Stimulated activated CD8-positive, alpha-beta memory T cell treated with anti-CD3 and anti-CD28 coated beads, Interleukin-4, amount 100 ng/mL, for 48 hours (primary cell): ENCODE data around the gene GMIP.
"Not testable (repeated sequence)": the region's sequence is repeated elsewhere in the genome, so short reads cannot be mapped to it uniquely, and the experiment has no call there.

ENCODE experiments used
- DNase-seq: peaks from one replicate; pipeline ENCODE4 v3.0.0-alpha.2; 2020

GMIP gene, protein sequence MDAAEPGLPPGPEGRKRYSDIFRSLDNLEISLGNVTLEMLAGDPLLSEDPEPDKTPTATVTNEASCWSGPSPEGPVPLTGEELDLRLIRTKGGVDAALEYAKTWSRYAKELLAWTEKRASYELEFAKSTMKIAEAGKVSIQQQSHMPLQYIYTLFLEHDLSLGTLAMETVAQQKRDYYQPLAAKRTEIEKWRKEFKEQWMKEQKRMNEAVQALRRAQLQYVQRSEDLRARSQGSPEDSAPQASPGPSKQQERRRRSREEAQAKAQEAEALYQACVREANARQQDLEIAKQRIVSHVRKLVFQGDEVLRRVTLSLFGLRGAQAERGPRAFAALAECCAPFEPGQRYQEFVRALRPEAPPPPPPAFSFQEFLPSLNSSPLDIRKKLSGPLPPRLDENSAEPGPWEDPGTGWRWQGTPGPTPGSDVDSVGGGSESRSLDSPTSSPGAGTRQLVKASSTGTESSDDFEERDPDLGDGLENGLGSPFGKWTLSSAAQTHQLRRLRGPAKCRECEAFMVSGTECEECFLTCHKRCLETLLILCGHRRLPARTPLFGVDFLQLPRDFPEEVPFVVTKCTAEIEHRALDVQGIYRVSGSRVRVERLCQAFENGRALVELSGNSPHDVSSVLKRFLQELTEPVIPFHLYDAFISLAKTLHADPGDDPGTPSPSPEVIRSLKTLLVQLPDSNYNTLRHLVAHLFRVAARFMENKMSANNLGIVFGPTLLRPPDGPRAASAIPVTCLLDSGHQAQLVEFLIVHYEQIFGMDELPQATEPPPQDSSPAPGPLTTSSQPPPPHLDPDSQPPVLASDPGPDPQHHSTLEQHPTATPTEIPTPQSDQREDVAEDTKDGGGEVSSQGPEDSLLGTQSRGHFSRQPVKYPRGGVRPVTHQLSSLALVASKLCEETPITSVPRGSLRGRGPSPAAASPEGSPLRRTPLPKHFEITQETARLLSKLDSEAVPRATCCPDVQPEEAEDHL

DNA sequence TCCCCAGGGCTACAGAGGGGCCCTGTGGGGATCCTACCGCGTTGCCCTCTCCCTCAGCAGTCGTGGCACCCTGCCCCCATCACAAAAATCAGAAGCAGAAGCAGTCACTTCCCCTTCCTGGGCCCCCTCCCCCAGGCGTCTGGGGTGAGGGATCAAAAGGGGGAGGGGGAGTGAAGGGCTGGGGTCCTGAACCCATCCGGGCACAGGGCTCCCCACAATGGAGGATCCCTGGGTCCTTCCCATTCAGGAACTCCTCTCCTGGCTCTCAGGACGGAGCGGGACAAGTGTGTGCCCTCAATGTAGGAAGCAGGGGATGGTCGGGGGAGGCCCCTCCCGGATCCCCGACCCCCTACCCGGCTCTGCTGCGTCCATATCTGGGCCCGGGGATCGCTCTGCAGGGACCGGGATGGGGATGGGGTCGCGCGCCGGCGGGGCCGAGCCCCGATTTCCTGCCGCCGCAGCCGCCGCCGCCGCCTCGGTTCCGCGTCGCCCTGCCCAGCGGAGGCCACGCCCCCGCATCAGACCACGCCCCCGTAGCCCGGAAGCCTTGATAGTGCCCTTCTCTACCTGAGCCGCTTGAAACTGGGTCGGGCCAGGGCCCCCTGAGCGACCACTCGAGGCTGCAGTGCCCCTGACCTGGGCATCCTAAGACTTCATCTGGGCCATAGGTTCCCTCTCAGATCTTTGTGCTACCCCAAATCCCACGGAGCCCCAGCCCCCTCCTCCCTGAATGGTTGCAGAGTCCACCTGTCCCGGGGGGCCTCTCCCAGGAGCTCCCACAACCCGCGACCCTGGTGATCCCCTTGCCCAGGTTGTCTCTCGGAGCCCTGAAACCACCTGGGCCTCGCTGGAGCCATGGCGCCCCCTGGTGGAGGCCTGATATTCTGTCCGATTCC, at the start of gene GMIP:
Gene GMIP, minus strand, starts transcription at position 500 of the 896 bp plus-strand sequence. Its CDS starts 128 bp downstream, at position 372.
- DNase-seq: peak; percentile 93

DNA sequence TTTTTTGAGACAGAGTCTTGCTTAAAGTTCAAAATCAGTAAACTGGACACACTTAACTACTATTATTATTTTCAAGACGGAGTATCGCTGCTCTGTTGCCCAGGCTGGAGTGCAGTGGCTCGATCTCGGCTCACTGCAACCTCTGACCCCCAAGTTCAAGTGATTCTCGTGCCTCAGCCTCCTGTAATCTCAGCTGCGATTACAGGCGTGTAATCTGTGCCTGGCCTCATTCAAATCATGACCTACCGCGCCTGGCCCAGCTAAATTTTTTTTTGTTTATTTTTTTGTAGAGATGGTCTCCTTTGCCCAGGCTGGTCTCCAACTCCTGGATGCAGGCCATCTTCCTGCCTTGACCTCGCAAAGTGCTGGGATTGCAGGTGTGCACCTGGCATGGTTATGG, 48.2 kb upstream of the GMIP start:
- no peak for DNase-seq

DNA sequence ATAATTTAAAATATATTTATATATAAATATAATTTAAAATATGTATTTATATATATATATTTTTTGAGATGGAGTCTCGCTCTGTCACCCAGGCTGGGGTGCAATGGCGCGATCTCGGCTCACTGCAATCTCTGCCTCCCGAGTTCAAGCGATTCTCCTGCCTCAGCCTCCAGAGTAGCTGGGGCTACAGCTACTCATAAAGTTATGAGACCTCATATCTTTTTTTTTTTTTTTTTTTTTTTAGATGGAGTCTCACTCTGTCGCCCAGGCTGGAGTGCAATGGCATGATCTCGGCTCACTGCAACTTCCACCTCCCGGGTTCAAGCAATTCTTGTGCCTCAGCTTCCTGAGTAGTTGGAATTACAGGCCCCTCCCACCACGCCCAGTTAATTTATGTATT, 45.6 kb upstream of the GMIP start:
- DNase-seq: not testable (repeated sequence)

DNA sequence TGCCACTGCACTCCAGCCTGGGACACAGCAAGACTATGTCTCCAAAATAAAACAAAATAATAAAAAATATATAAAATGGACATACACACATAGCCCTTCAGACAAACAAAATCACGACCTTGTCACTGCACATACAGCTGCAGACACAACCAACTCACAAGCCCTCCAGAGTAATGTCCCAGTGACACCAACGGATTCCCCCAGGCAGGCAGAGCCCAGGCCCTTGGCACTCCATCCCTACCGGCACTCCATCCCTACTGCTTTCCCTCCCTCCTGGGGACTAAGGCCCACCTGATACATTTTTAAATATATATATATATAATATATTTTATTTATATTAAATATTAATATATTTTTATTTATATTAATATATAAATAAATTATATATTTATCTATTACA, 43.6 kb upstream of the GMIP start:
- no peak for DNase-seq

DNA sequence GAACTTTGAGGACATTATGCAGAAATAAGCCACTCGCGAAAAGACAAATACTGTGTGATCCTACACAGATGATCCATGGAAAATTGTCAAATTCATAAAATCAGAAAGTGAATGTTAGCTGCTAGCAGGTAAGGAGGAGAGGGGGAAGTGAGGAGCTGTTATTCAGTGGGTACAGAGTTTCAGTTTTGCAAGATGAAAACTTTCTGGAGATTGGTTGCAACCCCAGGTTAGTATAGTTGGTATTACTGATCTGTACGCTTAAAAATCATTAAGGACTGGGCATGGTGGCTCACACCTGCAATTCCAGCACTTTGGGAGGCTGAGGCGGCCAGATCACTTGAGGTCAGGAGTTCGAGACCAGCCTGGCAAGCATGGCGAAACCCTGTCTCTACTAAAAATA, 43.1 kb upstream of the GMIP start:
- DNase-seq: no peak

DNA sequence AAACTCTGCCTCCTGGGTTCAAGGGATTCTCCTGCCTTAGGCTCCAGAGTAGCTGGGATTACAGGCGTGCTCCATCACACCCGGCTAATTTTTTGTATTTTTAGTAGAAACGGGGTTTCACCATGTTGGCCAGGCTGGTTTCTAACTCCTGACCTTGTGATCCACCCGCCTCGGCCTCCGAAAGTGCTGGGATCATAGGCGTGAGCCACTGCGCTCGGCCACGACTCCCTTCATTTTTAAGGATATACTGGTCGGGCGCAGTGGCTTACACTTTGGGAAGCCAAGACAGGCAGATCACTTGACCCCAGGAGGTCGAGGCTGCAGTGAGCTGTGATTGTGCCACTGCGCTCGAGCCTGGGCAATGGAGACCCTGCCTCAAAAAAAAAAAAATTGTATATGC, 42.7 kb upstream of the GMIP start:
- DNase-seq: not testable (repeated sequence)

DNA sequence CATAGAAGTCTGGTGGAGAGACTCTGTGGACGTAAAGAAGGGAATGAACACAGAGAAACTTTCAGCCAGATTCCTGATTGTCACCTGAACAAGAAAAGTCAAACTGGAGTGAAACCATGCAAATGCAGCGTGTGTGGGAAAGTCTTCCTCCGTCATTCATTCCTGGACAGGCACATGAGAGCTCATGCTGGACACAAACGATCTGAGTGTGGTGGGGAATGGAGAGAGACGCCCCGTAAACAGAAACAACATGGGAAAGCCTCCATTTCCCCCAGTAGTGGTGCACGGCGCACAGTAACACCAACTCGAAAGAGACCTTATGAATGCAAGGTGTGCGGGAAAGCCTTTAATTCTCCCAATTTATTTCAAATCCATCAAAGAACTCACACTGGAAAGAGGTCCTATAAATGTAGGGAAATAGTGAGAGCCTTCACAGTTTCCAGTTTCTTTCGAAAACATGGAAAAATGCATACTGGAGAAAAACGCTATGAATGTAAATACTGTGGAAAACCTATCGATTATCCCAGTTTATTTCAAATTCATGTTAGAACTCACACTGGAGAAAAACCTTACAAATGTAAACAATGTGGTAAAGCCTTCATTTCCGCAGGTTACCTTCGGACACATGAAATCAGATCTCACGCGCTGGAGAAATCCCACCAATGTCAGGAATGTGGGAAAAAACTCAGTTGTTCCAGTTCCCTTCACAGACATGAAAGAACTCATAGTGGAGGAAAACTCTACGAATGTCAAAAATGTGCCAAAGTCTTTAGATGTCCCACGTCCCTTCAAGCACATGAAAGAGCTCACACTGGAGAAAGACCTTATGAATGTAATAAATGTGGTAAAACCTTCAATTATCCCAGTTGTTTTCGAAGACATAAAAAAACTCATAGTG, 36.0 kb upstream of the GMIP start:
- DNase-seq: no peak

DNA sequence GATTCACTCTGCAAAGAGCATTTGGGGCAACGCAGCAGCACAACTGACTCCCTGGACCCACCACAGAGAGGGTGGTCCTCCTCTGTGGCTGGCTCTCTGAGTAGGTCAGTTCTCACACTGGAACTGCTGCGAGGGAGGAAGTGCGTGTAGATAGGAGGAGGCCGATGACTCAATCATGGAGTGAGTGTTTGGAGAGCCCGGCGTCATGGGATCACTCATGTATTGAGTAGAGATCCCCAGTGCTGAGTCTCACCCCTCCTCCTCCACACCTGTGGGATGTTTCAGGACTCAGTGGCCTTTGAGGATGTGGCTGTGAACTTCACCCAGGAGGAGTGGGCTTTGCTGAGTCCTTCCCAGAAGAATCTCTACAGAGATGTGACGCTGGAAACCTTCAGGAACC, 34.1 kb upstream of the GMIP start:
- DNase-seq: peak; percentile 10

DNA sequence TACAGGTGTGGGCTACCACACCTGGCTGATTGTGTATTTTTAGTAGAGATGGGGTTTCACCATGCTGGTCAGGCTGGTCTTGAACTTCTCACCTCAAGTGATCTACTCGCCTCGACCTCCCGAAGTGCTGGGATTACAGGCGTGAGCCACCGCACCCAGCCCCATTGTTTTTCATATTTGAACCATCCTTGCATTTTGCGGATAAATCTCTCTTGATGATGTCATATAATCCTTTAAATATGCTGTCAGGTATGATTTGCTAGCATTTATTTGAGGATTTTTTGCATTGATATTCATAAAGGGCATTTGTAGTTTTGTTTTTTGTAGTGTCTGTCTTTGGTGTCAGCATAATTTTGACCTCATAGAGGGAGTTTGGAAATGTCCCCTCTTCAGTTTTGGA, 30.9 kb upstream of the GMIP start:
- DNase-seq: peak; percentile 19

DNA sequence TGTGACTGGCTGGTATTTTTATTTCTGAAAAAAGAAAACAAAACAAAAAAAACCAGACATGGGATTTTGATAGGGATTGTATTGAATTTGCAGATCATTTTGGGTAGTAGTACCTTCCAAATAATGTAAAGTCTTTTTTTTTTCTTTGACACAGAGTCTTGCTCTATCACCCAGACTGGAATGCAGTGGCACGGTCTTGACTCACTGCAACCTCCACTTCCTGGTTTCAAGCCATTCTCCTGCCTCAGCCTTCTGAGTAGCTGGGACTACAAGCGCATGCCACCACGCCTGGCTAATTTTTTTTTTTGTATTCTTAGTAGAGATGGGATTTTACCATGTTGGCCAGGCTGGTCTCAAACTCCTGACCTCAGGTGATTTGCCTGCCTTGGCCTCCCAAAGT, 29.4 kb upstream of the GMIP start:
- no peak for DNase-seq

DNA sequence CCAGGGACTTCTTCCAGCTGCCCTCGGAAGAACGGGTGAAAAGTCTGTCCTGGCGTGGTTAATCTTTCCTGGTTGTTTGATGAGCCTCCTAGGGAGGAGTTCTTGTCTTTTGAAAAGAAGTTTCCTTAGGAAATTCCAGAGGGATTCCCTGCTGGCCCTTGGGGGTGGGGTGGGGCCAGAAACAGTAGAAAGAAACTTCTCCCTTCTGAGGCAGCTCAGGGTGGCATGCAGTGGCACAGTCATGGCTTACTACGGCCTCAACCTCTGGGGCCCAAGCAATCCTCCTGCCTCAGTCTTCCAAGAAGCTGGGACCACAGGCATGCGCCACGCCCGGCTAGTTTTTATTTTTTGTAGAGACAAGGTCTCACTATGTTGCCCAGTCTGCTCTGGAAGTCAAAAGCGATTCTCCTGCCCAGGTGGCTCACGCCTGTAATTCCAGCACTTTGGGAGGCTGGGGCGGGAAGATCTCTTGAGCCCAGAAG, 26.7 kb upstream of the GMIP start:
- no peak for DNase-seq

DNA sequence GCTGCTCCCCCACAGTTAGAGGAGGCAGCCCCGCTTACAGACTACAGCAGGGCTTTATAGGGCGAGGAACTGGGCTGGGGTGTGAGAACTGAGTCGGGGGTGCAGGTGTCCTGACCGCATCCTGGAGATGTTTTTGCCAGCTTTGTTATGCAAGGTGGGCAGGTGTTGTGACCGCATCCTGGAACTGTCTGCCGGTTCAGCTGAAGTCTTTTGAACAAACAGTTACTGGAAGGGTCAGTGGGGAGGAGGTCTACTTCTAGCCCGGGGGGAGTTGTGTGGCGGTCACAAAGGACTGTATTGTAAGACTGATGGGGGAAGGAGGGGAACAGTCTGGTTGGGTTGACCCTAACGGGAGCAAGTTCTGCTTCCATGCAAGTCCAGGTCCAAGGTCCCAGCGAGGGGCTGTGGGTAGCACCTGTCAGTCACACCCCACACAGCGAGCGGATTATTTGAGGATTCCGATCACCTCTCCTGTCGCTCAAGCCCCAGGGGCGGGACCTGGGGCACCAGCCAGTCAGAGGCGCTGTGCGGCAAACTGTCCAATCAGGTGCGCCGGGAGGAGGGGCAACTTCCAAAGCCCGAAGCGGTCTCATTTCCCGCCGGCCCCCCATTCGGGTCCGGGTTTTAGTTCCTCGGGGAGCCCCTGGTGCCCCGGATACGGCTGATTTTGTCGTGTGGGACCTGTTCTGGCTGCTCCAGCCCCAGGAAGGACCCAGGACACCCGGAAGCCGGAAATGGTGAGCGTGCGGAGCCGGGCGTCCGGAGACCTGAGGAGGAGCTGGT, 25.0 kb upstream of the GMIP start, which contains the start of gene ZNF101:
Gene ZNF101, plus strand, starts transcription at position 610 of the 783 bp plus-strand sequence. Its CDS starts 125 bp downstream, at position 735.
- DNase-seq: peak; percentile 97

DNA sequence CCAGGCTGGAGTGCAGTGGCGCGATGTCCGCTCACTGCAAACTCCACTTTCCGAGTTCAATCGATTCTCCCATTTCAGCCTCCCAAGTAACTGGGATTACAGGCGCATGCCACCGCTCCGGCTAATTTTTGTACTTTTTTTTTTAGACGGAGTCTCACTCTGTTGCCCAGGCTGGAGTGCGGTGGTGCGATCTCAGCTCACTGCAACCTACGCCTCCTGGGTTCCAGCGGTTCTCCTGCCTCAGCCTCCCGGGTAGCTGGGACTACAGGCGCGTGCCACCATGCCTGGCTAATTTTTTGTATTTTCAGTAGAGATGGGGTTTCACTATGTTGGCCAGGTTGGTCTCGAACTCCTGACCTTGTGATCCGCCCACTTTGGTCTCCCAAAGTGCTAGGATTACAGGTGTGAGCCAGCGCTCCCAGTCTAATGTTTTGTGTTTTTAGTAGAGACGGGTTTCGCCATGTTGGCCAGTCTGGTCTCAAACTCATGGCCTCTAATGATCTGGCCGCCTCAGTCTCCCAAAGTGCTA, 22.0 kb upstream of the GMIP start:
- DNase-seq: not testable (repeated sequence)

DNA sequence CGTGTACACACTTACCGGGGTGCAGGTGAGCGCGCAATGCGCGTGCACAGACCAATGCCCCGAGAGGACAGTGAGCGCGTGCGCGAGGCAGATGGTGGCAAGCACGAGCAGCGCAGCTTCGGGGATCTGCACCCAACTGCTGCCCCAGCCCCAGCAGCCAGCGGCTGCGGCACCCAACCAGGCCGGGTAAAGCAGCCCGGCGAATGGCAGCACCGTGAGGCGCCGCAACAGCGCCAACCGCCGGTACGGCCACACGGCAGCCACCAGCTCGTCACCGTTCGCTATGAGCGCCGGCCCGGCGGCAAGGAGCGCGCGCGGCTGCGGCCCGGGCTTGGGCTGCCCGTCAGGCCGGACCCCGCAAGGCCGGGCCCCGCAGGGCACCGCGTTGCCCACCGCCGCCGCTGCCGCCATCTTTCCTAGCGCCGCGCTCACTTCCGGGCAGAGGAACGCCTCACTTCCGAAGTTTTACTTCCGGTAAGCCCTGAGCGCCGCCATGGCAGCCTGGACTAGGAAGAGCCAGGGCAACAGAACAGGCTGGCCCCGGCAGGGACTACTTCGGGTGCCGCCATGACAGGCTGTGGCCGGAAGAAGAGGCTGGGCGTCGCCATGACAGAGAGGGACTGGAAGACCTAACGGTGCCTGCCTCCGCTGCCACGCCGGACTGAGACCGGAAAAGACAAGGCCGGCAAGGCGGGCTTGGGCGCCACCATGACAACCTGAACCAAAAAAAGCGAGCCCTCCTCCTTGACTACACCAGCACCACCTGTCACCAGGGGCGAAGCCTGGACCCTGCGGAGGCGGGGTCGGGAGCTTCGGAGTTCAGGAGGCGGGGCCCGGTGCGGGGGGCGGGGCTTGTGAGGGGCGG, 20.0 kb upstream of the GMIP start, which contains the start of gene ATP13A1:
Gene ATP13A1, minus strand, starts transcription at position 421 of the 865 bp plus-strand sequence. Its CDS starts 10 bp downstream, at position 411.
- peak; percentile 92 for DNase-seq

DNA sequence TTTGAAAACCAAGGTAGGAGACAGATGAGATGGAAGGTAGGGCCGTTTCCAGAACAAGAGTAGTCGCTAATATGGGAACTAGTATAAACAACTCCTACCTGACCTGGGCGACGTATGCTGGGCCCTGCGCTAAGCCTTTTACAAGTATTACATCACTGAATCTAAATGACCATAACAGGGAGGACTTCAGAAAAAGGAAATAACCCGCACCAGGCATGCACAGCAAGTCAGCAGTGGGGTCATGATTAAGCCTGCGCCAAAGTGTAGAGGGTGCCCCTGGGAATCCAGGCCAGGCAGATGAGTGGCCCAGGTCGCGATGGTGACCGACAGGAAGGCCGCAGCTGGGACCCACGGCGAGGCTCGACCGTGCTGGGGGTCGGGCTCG, 19.4 kb upstream of the GMIP start:
- no peak for DNase-seq

DNA sequence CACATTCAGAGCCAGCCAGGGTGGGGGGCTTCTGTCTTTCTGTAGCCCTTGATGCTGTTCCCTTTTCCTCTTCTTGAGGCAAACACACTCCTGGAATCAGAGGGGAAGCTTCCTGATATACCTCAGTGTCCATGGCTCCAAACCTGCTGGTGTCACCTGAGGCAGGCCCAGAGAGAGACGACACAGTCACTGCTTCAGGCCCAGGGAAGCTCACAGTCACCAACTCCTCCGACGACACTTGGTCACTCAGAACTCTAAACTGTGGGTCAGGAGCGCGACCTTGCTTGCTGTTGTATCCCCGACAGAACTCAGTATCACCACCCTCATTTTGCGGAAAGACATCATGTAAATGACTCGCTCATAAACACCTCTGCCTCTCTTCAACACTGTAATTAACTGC, 18.9 kb upstream of the GMIP start:
- no peak for DNase-seq

DNA sequence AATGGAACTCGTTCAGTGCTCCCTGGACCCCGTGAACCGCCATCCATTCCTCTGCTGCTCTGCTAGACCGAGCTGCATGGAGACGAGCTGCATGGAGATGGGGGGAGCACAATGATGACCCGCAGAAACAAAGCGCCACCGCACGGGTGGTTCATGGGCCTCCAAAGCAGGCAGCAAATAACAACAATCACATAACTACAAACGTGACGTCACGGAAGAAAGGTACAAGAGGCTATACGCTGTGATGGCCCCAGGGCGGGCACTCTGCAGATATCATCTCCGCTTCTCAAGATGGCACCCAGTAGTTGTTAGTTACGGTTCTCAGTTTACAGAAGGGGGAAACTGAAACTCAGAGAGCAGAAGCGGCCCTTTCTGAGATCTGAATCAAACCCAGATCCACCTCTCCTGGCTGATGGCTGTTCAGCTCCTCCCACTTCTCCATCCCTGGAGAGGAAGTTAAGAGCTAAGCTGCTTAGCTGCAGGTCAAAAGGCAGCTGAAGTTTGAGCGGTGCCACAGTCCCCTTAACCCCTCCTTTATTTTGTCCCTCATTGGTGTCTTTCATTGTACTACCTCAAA, 18.3 kb upstream of the GMIP start:
- peak; percentile 66 for DNase-seq

DNA sequence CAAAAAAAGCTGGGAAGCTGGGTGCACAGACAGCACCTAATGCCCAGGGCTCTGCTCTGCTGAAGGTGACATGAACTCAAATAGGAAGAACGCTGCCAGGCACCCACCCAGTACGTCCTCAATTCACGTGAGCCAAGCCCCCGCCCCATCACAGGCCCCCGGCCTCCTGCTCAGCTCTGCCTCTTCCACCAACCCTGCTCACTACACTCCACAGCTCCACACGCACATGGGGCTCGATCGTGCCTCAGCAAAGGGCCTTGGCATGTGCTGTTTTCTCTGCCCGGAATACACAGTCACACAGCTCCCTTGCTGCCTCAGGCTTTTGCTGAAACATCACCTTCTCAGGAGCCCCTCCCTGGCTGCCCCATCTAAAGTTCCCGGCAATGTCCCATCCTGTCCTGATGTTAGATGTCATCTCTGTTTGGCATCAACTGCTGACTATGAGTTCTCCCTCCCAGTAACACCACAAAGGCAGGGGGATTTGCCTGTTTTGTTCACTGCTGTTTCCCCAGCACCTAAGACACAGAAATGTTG, 17.8 kb upstream of the GMIP start:
- no peak for DNase-seq
